ENCODE results near the gene MYCN.
"Not testable (repeated sequence)": the region's sequence is repeated elsewhere in the genome, so short reads cannot be mapped to it uniquely, and the experiment has no call there.

The MYCN gene

GRCh38 chr2:15907461-15908324 is 32.7 kb upstream of the MYCN start:
- no peak for DNase-seq (ENCODE audit: low read depth)

GRCh38 chr2:15908371-15908770 is 32.0 kb upstream of the MYCN start:
- no peak for DNase-seq (ENCODE audit: low read depth)

- DNase-seq (ENCODE audit: low read depth): no peak
These were observed 31.2 kb upstream of the MYCN start for GRCh38 chr2:15909157-15909556.

GRCh38 chr2:15909736-15910135 is 30.6 kb upstream of the MYCN start:
- no peak for DNase-seq (ENCODE audit: low read depth)

GRCh38 chr2:15911270-15911669 is 29.1 kb upstream of the MYCN start:
- DNase-seq (ENCODE audit: low read depth): not testable (repeated sequence)

- DNase-seq (ENCODE audit: low read depth): no peak
These were observed 28.7 kb upstream of the MYCN start for GRCh38 chr2:15911686-15912085.

- DNase-seq (ENCODE audit: low read depth): no peak
These were observed 28.1 kb upstream of the MYCN start for GRCh38 chr2:15912203-15912602.

- DNase-seq (ENCODE audit: low read depth): no peak
These were observed 27.2 kb upstream of the MYCN start for GRCh38 chr2:15913146-15913545.

- no peak for DNase-seq (ENCODE audit: low read depth)
These were observed 25.6 kb upstream of the MYCN start for GRCh38 chr2:15914596-15915385.

GRCh38 chr2:15915546-15915945 is 24.8 kb upstream of the MYCN start:
- DNase-seq (ENCODE audit: low read depth): not testable (repeated sequence)

GRCh38 chr2:15916336-15916735 is 24.0 kb upstream of the MYCN start:
- DNase-seq (ENCODE audit: low read depth): no peak

- DNase-seq (ENCODE audit: low read depth): no peak
These were observed 21.5 kb upstream of the MYCN start for GRCh38 chr2:15918761-15919356.

- DNase-seq (ENCODE audit: low read depth): no peak
These were observed 20.5 kb upstream of the MYCN start for GRCh38 chr2:15919716-15920434.

- DNase-seq (ENCODE audit: low read depth): no peak
These were observed 19.7 kb upstream of the MYCN start for GRCh38 chr2:15920696-15921095.

GRCh38 chr2:15923597-15923996 is 16.8 kb upstream of the MYCN start:
- no peak for DNase-seq (ENCODE audit: low read depth)

- no peak for DNase-seq (ENCODE audit: low read depth)
These were observed 14.5 kb upstream of the MYCN start for GRCh38 chr2:15925819-15926218.

GRCh38 chr2:15926252-15926651 is 14.1 kb upstream of the MYCN start:
- DNase-seq (ENCODE audit: low read depth): no peak

- no peak for DNase-seq (ENCODE audit: low read depth)
These were observed 12.7 kb upstream of the MYCN start for GRCh38 chr2:15927551-15928218.

GRCh38 chr2:15929008-15929407 is 11.3 kb upstream of the MYCN start:
- DNase-seq (ENCODE audit: low read depth): not testable (repeated sequence)

- DNase-seq (ENCODE audit: low read depth): no peak
These were observed 10.5 kb upstream of the MYCN start for GRCh38 chr2:15929861-15930260.

- DNase-seq (ENCODE audit: low read depth): no peak
These were observed 9.6 kb upstream of the MYCN start for GRCh38 chr2:15930589-15931318.

Data from GM04503 (cell line).